Stimulated activated CD8-positive, alpha-beta memory T cell treated with anti-CD3 and anti-CD28 coated beads, Interleukin-7, amount 100 ng/mL, for 24 hours (primary cell): ENCODE measurements around the gene IWS1.
"Not testable (repeated sequence)": the region's sequence is repeated elsewhere in the genome, so short reads cannot be mapped to it uniquely, and the experiment has no call there.

Experiments
- DNase-seq: peaks from one replicate; pipeline ENCODE4 v3.0.0-alpha.2; 2020; ENCODE audit warnings: low read depth

IWS1 gene

GRCh38 chr2:127527001-127527804, 914 bp upstream of the IWS1 start:
- DNase-seq, result peak; percentile 1

GRCh38 chr2:127525691-127526131, 578 bp downstream of the IWS1 start:
- no peak for DNase-seq

GRCh38 chr2:127524198-127524834, 2.0 kb downstream of the IWS1 start:
- DNase-seq, result not testable (repeated sequence)

GRCh38 chr2:127523269-127523939, 2.9 kb downstream of the IWS1 start:
- no peak for DNase-seq

DNA sequence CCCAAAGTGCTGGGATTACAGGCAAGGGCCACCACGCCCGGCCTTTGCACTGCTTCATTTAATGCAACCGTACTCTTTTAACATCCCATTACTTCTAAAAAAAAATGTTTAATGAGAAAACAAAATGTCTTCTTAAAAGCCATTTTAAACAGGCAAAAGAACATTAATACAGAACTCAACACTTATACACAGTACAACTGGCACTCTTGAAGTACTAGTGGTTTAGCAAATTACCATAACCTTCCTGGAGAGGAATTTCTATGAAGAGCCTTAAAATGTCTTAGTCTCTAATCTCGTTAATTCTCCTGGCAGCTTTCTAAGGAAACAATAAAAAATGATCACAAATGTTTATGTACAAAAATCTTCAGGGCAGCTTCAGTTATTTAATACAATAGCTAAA, 5.9 kb downstream of the IWS1 start:
- DNase-seq, result no peak

DNA sequence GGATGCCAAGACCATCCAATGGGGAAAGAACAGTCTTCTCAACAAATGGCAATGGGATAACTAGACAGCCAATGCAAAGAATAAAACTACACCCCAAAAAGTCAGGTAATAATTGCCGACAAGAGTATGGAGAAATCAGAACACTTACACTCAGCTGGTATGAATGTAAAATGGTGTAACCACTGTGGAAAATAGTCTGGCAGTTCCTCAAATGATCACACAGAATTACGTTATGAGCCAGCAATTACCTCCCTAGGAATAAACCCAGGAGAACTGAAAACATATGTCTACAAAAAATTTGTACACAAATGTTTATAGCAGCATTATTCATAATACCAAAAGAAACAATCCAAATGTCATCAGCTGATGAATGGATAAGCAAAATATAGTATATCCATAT, 8.8 kb downstream of the IWS1 start:
- DNase-seq, result no peak

DNA sequence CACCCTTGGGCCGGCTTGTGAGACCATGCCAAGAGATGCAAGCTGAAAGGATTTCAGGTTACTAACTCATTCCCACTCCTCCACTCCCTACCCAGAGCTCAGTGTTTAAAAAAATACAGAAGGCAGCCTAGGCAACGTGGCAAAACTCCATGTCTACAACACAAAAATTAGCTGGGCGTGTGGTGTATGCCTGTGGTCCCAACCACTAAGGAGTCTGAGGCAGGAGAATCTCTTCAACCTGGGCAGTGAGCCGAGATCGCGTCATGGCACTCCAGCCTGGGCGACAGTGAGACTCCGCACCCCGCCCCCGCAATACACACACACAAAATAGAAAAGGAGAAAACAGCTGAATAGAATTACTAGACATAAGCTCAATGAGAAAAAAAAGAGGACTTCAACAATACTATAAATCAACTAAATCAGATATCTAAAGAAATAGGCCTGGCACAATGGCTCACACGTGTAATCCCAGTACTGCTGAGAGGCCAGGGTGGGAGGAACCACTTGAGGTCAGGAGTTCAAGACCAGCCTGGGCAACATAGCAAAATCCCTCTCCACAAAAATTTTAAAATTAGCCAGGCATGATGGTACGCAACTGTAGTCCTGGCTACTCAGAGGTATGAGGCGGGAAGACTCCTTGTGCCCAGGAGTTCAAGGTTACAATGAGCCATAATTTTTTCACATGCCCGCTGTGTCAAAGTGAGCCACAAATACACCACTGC, 10.1 kb downstream of the IWS1 start:
- DNase-seq, result no peak

GRCh38 chr2:127515383-127515915, 10.8 kb downstream of the IWS1 start:
- no peak for DNase-seq

DNA sequence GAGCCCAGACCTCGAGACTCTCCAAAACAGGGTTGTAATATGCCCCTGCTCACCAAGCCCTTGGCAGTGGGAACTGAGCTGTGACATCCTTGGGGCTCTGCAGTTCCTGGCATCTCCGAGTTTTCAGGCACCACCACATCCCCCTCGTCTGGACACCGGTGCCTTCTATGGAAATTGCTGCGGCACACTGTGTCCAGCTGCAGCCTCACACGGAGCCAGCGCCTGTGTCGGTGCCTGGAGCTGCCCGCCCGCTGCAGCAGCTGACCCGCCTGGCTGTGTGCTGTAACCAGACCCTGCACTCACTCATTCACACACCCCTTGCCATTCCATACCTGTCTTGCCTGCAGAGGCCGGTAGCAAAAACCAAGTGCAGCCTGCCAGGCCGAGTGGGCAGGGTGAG, 11.8 kb downstream of the IWS1 start:
- no peak for DNase-seq

DNA sequence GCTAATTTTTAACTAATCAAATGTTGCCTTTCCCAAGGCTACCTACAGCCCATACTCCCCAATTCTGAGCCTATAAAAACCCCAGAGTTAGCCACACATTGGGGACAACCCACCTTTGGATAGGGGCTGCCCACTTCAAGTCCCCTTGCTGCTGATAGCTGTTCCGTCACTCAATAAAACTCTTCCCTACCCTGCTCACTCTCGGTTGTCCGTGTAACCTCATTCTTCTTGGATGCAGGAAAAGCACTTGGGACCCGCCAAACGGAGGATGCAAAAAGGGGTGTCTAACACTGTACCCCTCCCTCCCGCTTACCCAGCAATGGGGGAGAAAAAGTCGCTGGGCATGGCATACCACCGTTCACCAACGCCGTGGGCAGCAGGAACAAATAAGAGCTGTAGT, 12.2 kb downstream of the IWS1 start:
- no peak for DNase-seq

- DNase-seq, result no peak
Measured at GRCh38 chr2:127512362-127512761, 13.9 kb downstream of the IWS1 start.

DNA sequence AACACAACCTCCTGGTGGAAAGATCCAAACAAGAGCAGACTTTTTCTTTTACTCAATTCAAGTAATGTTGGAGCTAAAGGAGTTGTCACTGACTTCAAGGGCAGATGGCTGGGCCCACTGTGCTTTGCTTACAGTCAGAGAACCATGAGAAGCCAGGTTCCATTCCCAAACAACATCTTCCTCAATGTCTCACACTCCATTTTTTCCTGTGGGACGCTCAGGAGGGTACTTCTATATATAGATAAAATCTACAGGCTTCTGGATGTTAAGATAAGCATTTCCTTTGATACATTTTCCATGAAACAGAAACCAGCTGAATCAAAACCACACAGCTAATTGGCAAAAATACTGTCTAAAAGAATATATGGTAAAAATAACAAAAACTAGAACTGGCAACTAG, 14.4 kb downstream of the IWS1 start:
- no peak for DNase-seq

DNA sequence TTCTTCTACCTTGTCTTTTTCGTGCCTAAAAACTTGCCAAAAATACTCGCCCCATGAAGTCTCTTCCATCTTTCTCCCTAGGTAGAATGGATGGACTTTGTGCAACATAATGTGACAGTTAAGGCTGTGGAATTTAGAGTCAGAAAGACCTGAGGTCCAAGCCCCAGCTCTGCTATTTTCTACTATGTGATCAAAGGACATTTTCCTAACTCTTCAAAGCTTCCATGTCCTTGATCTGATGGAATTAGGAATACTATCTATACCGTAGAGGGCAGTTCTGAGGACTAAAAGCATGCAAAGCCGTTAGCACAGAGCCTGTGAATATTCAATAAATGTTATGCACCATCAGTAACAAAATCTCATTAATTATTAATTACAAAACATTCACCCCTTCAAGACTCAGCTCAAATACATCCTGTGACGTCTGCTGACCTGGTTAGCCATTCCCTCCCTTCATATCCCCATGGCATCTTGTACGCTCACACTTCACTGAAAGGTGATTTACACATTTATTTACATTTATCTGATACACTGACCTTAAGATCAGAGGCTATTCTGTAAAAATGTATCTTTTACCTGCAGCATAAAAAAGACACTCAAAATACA, 15.1 kb downstream of the IWS1 start:
- DNase-seq, result no peak

DNA sequence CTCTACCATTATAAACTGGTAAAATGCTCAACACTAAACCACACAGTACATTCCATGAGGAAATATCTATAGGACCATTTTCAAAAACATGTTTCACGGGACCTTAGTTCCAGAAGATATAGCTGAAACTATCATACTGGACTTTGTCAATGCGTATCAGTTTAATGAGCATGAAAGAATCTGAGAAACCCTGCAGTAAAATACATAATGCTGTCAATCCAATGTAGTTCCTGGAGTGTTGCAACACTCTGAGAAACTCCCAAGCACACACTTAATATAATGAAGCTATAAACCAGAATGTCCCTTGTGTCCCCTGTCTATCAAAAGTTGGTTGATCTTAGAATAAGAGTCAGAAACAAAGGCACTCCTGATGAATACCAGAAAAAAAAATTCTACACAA, 16.2 kb downstream of the IWS1 start:
- DNase-seq, result no peak

DNA sequence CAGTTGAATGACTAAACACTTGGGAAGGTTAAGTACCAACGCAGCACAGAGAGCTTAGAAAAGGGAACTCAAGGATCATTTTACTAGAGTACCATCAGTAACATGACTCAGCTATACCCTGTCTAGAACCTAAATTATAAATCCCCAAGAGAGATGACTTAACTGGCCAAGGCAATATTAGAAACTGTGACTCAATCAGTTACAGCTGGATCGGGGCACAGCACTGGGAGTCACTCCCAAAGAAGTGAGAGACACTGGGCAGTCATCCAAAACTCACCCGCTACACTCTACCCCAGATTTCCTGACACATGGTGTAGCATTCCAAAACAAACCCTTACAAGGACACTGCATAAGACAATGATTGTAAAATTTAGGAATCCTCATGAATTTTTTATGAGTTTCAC, 17.7 kb downstream of the IWS1 start:
- no peak for DNase-seq

GRCh38 chr2:127508023-127508630, 18.2 kb downstream of the IWS1 start:
- DNase-seq, result no peak

DNA sequence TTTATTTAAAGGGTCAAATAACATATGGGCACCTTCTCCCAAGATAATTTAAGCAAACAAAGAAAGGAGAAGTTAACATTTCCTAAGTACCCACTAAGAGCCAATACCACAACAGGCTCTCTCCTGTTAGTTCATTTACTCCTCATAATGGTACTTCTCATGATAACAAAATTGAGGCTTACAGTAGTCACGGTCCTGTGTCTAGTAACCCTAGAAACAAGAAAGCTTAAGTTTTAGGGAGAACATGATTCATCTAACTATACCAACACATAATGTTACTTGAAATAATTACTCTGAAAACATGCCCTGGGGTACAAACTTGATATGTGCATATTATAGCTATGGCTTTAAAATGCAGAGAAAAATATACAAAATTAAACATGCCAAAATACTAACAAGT, 19.8 kb downstream of the IWS1 start:
- DNase-seq, result no peak

- no peak for DNase-seq
Measured at GRCh38 chr2:127504552-127505430, 21.5 kb downstream of the IWS1 start.

- no peak for DNase-seq
Measured at GRCh38 chr2:127503491-127503890, 22.8 kb downstream of the IWS1 start.

- DNase-seq, result no peak
Measured at GRCh38 chr2:127498386-127498785, 27.9 kb downstream of the IWS1 start.
